MM.1S (cell line): ENCODE measurements around the gene SDC3.

Source experiments
- DNase-seq: peaks from one replicate; pipeline ENCODE4 v3.0.0-alpha.2; 2015
- H2AFZ ChIP-seq: fragments of 300-600 bp; sonication (generic); 2 replicates; pipeline ENCODE4 v1.6.0; 2016; ENCODE audit warnings: antibody characterized with exemption, low read length
- H3F3A ChIP-seq: fragments of 300-600 bp; sonication (generic); 2 replicates; pipeline ENCODE4 v1.6.1; 2016; ENCODE audit warnings: mild to moderate bottlenecking, antibody characterized with exemption, low read length, moderate library complexity, mixed read lengths; ENCODE audit not compliant: insufficient read depth
- H3K27ac ChIP-seq: fragments of 300-600 bp; sonication (generic); 2 replicates; pipeline ENCODE4 v1.5.1; 2016; ENCODE audit warnings: mild to moderate bottlenecking, low read length
- H3K27me3 ChIP-seq: fragments of 300-600 bp; sonication (generic); replicated peaks from 2 replicates; pipeline ENCODE4 v1.6.0; 2016; ENCODE audit warnings: low read length; ENCODE audit not compliant: insufficient read depth
- H3K36me3 ChIP-seq: fragments of 300-600 bp; sonication (generic); replicated peaks from 2 replicates; pipeline ENCODE4 v1.6.1; 2016; ENCODE audit warnings: mild to moderate bottlenecking, low read length, mixed read lengths; ENCODE audit not compliant: insufficient read depth
- H3K4me1 ChIP-seq: fragments of 300-600 bp; sonication (generic); 2 replicates; pipeline ENCODE4 v1.6.1; 2016; ENCODE audit warnings: low read length, mixed read lengths
- H3K4me2 ChIP-seq: fragments of 300-600 bp; sonication (generic); 2 replicates; pipeline ENCODE4 v1.6.0; 2016; ENCODE audit warnings: low read depth, low read length
- H3K4me3 ChIP-seq: fragments of 300-600 bp; sonication (generic); 2 replicates; pipeline ENCODE4 v1.5.1; 2016; ENCODE audit warnings: low read length, mixed read lengths
- H3K79me2 ChIP-seq: fragments of 300-600 bp; sonication (generic); 2 replicates; pipeline ENCODE4 v1.6.1; 2016; ENCODE audit warnings: mixed run types, low read length, mixed read lengths
- H3K9ac ChIP-seq: fragments of 300-600 bp; sonication (generic); 2 replicates; pipeline ENCODE4 v1.6.1; 2016; ENCODE audit warnings: low read length, mixed read lengths
- H3K9me2 ChIP-seq: fragments of 300-600 bp; sonication (generic); replicated peaks from 2 replicates; pipeline ENCODE4 v1.6.1; 2016; ENCODE audit warnings: mild to moderate bottlenecking, low read length, mixed read lengths; ENCODE audit not compliant: insufficient read depth
- H3K9me3 ChIP-seq: fragments of 300-600 bp; sonication (generic); replicated peaks from 2 replicates; pipeline ENCODE4 v1.6.1; 2016; ENCODE audit warnings: mild to moderate bottlenecking, low read length, mixed read lengths; ENCODE audit not compliant: insufficient read depth
- H4K20me1 ChIP-seq: fragments of 300-600 bp; sonication (generic); 2 replicates; pipeline ENCODE4 v1.6.1; 2016; ENCODE audit warnings: mild to moderate bottlenecking, low read length, moderate library complexity, mixed read lengths; ENCODE audit not compliant: insufficient read depth
- CTCF ChIP-seq: fragments of 300-600 bp; sonication (generic); IDR thresholded peaks from 2 replicates; pipeline ENCODE4 v1.5.1; 2016; ENCODE audit warnings: antibody characterized with exemption, low read length, mixed read lengths
- EZH2 ChIP-seq: fragments of 300-600 bp; sonication (generic); optimal IDR thresholded peaks from 2 replicates; pipeline ENCODE3; 2017; ENCODE audit warnings: low read depth, mild to moderate bottlenecking, antibody characterized with exemption, low read length, mixed read lengths
- EZH2phosphoT487 ChIP-seq: fragments of 300-600 bp; sonication (generic); IDR thresholded peaks from 2 replicates; pipeline ENCODE4 v1.6.1; 2018; ENCODE audit warnings: antibody characterized with exemption, low read length

Gene SDC3

GRCh38 chr1:30845904-30846290, 62.7 kb downstream of the SDC3 start:
- no peaks in the 10 kb centered on the region for H3F3A ChIP-seq
- H3K27me3 ChIP-seq, result peaks cover 96% of the 10 kb centered on the region
- no peak overlapping the region for H3K9ac ChIP-seq
- no peak overlapping the region for H3K4me2 ChIP-seq
- no peaks in the 10 kb centered on the region for H3K9me2 ChIP-seq
- no peaks in the 10 kb centered on the region for H3K9me3 ChIP-seq
- no peak for DNase-seq
- H3K27ac ChIP-seq, result no peak overlapping the region
- TF ChIP-seq EZH2 (no peak), CTCF (no peak; the same call in 1 of the 2 replicates), EZH2phosphoT487 (no peak)
- H2AFZ ChIP-seq, result no peak overlapping the region
- no peak overlapping the region for H3K4me3 ChIP-seq
- no peaks in the 10 kb centered on the region for H3K36me3 ChIP-seq
- H4K20me1 ChIP-seq, result no peaks in the 10 kb centered on the region
- H3K4me1 ChIP-seq, result no peaks in the 10 kb centered on the region
- no peaks in the 10 kb centered on the region for H3K79me2 ChIP-seq

- H4K20me1 ChIP-seq, result no peaks in the 10 kb centered on the region
- H3K27ac ChIP-seq, result no peak overlapping the region
- H3K4me2 ChIP-seq, result no peak overlapping the region
- H3K79me2 ChIP-seq, result no peaks in the 10 kb centered on the region
- H3K9me3 ChIP-seq, result no peaks in the 10 kb centered on the region
- no peak for TF ChIP-seq EZH2phosphoT487
- TF ChIP-seq EZH2, result no peak
- TF ChIP-seq CTCF, result no peak
- no peaks in the 10 kb centered on the region for H3K4me1 ChIP-seq
- H3F3A ChIP-seq, result no peaks in the 10 kb centered on the region
- no peak overlapping the region for H2AFZ ChIP-seq
- DNase-seq, result no peak
- H3K4me3 ChIP-seq, result no peak overlapping the region
- no peaks in the 10 kb centered on the region for H3K36me3 ChIP-seq
- H3K9ac ChIP-seq, result no peak overlapping the region
- H3K9me2 ChIP-seq, result no peaks in the 10 kb centered on the region
- H3K27me3 ChIP-seq, result peaks cover 98% of the 10 kb centered on the region
Observed at GRCh38 chr1:30845237-30845903, 63.2 kb downstream of the SDC3 start.

- Histone ChIP-seq H2AFZ (no peak overlapping the region), H3K4me3 (no peak overlapping the region), H3K27me3 (peaks cover 97% of the 10 kb centered on the region), H4K20me1 (no peaks in the 10 kb centered on the region), H3K4me2 (no peak overlapping the region), H3K27ac (no peak overlapping the region), H3K9me2 (no peaks in the 10 kb centered on the region), H3F3A (no peaks in the 10 kb centered on the region), H3K9me3 (no peaks in the 10 kb centered on the region), H3K4me1 (no peaks in the 10 kb centered on the region), H3K36me3 (no peaks in the 10 kb centered on the region), H3K9ac (no peak overlapping the region), H3K79me2 (no peaks in the 10 kb centered on the region)
- TF ChIP-seq CTCF (no peak), EZH2phosphoT487 (no peak), EZH2 (no peak)
- DNase-seq, result no peak
Observed at GRCh38 chr1:30844631-30845030, 63.9 kb downstream of the SDC3 start.
